Erythroblast (primary cell): Measurements from ENCODE around the gene TNPO1.
A peak's percentile ranks its signal among the peaks of the same experiment; 100 is the strongest.

ENCODE experiments used
- DNase-seq, 2 experiments: peaks; one replicate each; lab custom pipeline; 2025; lab: John Stamatoyannopoulos, UW
- GATA1 ChIP-seq: IDR thresholded peaks from 2 replicates; pipeline ENCODE4 v1.6.1; 2011; ENCODE audit warnings: low read depth, mild to moderate bottlenecking, control low read depth, low read length, moderate library complexity
- POLR2A ChIP-seq: IDR thresholded peaks from 2 replicates; pipeline ENCODE4 v1.6.1; 2011; ENCODE audit warnings: mild to moderate bottlenecking, low read length

Gene TNPO1

DNA sequence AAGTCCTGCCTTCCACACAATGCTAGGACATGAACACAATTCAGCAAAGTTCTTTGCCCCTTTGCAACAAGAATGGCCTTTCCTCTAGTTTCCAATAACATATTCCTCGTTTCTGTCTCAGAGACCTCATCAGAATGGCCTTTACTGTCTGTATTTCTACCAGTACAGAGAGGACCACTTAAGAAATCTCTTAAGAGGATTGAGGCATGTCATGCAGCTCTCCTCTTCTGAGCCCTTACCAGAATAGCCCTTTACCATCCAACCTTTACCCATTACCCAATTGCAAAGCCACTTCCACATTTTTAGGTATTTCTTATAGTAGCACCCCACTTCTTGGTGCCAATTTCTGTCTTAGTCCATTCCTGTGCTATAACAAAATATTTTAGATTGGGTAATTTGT, 20.3 kb downstream of the TNPO1 start:
- no peak for TF ChIP-seq GATA1
- no peak for DNase-seq

DNA sequence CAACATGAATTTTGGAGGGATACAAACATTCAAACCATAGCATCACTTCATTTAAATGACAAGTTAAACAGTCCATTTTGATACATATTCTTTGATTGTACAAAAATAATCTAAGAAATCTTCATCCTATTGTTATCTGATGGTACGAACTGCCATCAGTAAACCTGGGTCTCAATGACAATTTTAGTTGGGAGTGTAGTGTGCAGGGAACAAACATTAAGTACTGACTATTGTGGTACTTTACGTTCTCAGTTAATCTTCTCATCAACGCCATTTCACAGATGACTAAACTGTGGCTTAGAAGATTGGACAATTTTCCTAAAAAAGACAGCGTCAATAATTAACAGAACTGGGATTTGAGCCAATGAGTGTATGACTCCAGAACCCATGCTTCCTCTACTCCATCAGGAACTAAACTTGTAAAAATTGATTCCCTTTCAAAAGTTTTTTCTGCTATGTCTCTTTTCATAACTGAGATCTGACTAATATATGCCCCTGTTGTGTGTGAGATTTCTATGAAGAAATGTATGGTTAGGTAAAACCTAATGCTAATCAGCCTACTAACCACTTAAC, 21.1 kb downstream of the TNPO1 start:
- DNase-seq = no peak
- no peak for TF ChIP-seq GATA1
- no peak for TF ChIP-seq POLR2A

DNA sequence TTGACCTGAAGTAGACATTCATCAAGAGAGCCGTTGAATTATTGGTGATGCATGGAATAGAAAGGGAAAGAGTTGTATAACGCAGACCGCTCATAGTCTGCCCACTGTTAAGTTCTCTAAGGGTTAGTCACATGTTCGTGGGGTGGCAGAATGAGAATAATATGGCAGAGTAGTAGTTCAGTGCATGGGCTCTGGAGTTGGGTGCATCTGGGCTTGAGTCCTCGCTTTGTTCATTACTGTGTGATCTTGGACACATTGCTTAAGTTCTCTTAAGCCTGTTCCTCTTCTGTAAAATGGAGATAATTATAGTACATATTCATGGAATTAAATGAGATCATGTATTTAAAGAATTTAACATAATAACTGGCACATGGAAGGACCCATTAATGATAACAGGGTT, 23.6 kb downstream of the TNPO1 start:
- no peak for TF ChIP-seq GATA1
- TF ChIP-seq POLR2A = no peak
- DNase-seq = no peak

- TF ChIP-seq GATA1 = no peak
- no peak for TF ChIP-seq POLR2A
- DNase-seq = no peak
These were observed 25.5 kb downstream of the TNPO1 start for GRCh38 chr5:72841756-72842535.

DNA sequence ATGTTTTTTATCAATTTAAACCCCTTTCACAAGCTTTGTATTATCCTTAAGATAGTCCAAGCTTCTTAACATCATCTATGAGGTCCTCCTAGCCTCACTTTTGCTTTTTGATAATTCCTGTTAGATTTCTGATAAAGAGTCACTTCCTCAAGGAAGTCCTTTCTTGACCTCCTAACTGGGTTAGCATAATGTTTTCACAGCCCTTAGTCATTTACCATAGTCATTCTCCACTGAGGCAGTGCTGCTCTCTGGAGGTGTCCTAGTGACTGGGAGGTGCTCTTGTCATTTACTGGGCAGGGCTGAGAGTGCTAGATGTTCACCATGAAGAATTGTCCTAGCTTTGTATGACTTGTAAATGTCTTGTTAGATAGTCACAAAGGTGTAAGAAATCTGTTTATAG, 26.4 kb downstream of the TNPO1 start:
- DNase-seq = peak; percentile 38 to 70
- TF ChIP-seq POLR2A = no peak
- no peak for TF ChIP-seq GATA1

GRCh38 chr5:72844218-72844603, 27.8 kb downstream of the TNPO1 start:
- TF ChIP-seq POLR2A = no peak
- TF ChIP-seq GATA1 = no peak
- DNase-seq = peak in 1 of 2 experiments; percentile 25

- no peak for TF ChIP-seq POLR2A
- no peak for TF ChIP-seq GATA1
- no peak for DNase-seq
These were observed 29.4 kb downstream of the TNPO1 start for GRCh38 chr5:72845889-72846288.

- TF ChIP-seq GATA1 (no peak), POLR2A (no peak)
- DNase-seq = no peak
These were observed 30.0 kb downstream of the TNPO1 start for GRCh38 chr5:72846483-72846882.

GRCh38 chr5:72847439-72847838, 31.0 kb downstream of the TNPO1 start:
- no peak for DNase-seq
- no peak for TF ChIP-seq GATA1
- no peak for TF ChIP-seq POLR2A

DNA sequence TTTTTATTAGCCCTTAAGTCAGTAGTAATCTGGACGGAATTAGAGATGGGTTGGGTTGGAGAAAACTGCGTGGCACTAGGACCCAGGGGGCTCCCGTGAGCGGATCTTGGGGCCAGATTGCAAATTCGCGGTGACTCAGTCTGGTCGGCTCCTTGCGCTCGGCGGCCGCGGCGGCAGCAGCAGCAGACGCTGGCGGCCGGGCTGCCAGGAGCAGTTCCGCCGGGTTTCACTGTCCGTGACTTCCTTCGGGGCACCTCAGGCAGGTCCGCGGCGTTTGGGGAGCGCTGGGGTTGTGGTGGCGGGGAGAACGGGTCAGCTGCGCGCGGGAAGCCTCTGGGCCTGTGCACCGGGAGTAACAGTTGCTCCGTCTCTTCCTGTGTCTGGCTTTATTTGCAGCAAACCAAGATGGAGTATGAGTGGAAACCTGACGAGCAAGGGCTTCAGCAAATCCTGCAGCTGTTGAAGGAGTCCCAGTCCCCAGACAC, 31.6 kb downstream of the TNPO1 start:
- peak; percentile 91 to 94 for DNase-seq
- TF ChIP-seq GATA1 (peak; percentile 52), POLR2A (peak; percentile 95)

DNA sequence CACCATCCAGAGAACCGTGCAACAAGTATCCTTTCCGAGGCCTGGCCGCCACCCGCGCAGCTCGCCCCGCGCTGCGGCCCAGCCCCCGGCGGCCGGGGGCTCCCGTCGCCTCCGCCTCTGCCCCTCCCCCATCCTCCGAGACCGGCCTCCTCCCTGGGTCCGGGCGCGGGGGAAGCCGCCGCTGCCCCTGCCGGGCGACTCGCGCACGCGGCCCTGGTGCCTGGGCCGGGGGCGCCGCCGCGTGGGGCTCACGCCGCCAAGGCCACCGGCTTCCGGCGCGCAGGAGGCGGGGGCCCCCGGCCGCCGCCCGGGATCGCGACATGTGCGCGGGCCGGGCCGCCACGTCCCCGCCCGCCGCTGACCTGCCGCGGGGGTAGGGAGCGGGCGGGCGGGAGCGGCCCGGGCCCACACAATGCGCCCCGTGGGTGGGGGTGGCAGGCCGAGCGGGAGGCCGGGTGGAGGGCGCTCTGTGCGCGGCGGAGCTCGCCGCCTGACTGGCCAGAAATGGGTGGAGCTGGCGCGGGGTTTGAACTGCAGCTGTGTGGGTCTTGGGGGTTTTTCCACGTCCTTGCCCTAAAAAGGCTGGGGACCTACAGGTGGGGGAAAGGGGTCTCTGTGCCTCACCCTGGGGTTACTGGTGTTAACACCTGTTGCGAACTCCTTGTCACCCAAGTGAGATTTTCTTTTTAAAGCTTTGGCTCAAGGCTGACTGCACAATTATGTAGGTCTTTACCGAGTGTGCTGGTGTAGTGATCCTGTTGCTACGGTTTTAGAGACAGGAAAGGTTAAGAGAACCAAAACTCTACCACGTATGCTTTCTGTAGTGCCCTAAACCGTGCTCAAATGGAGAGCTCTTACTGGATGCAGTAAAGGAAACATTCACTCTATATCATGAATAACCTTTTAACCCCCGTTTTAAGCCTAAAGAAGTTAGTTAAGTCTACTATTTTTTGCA, 32.3 kb downstream of the TNPO1 start:
- no peak for TF ChIP-seq GATA1
- no peak for TF ChIP-seq POLR2A
- DNase-seq = peak; percentile 72 to 82

DNA sequence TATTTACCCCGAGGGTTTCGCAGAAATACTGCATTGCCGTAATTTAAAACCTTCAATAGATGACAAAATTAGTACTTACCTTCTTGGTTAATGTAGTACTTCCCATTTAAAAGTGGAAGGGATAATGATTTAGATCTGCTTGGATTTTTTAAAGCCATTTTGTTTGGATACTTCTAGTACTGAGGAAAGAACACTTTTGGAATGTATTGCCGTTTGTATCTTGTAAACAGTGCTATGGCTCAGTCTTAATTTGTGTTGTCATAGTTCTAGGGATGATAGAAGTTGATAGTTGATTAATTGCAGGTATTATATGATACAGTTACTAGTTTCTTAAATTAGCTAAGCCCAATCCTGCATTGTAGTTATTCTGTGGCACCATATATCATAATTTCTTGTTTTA, 33.1 kb downstream of the TNPO1 start:
- TF ChIP-seq GATA1 = no peak
- TF ChIP-seq POLR2A = no peak
- peak; percentile 25 to 53 for DNase-seq

DNA sequence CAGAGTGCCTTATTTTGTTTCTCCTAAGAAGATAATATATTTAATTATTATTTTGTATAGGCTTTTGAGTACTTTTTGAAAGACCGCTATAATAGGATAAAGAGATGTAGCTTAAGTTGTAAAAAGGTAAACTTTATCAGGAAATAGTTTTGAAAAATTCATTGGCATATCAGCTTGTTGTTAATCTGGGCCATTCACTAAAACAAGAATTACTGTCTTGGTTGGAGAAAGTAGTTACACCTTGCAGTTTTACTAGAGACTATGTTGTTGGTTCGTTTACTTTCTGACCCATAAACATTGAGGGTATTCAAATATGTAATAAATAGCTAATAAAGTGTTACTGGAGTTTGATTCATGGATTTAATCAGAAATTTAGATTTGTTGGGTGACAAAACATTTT, 33.7 kb downstream of the TNPO1 start:
- peak in 1 of 2 experiments; percentile 31 for DNase-seq
- TF ChIP-seq GATA1 (no peak), POLR2A (no peak)

DNA sequence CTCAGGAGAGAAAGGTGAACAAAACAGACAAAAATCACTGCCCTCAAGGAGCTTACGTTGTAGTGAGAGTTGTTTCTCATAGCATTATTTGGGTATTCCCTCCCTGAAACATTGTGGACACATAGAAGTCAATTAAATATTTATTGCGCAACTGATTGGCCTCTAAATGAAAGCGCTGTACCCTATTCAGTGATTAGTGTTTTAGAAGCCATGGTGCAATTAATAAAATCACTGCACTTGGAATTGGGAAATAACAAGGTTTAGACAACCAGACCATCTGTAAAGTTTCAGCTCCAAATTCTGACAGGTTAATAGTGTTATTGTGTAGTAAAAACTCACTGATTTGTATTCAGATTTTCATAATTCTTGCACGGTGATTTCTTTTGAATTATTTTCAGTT, 35.9 kb downstream of the TNPO1 start:
- TF ChIP-seq POLR2A = no peak
- TF ChIP-seq GATA1 = no peak

DNA sequence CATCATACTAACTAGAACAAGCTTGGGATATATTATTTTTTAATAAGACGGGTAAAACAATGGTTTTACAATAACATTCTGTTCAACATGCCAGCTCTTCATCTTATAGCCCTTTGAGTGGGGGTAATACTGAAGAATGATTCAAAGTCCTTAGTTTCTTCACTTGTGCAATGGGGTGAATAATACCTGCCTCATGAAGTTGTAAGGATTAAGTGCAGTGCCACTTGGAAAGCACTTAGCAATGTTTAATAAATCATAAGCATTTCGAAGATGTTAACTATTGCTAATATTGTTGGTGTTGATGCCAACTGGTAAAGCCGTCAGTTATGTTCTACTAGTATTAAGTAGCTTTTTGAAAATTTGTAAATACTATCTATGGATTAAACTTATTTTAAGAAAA, 38.0 kb downstream of the TNPO1 start:
- TF ChIP-seq GATA1 = no peak
- no peak for TF ChIP-seq POLR2A
- DNase-seq = no peak

More for the DNA sequence above, 35.9 kb downstream of the TNPO1 start:
- no peak for DNase-seq
